ENCODE data around the gene TNFRSF25. TPM values are rescaled to one million over a fixed set of nuclear protein-coding genes. Genes with fewer than 3 reads are reported as not detected.

TNFRSF25 gene
- total RNA-seq, 1 experiment from 2014 or later, result 19.4 TPM

DNA sequence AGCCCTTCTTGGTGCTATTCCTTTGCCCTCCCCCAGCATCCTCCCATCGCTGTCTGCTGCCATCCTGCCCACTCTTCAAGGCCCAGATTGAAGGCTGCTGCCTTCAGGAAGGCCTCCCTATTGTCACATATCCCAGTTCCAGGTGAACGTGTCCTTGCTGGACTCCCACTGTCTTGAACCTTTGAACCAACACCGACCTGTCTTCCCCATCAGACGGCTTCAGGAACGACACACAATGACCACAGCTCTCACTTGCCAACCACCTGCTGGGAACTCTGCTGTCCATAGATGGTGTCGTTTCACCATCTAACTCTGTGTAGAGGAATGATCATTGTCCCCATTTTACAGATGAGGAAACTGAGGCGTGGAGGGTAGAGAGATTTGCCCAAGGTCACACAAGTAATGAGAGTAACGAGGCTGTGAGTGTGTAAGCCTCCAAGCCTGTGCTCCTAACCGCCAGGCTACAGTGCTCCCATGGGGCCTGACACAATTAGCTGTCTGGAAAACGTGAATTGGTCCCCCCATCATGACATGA lies 35.4 kb upstream of the TNFRSF25 start:
- H2BK5ac ChIP-seq (ENCODE audit: insufficient read length, low read length), result no peak overlapping the region
- H4K5ac ChIP-seq (ENCODE audit: insufficient read length, low read depth, low read length), result no peak overlapping the region
- H4K91ac ChIP-seq (ENCODE audit: insufficient read length, low read depth, low read length), result no peak overlapping the region
- no peaks in the 10 kb centered on the region; a peak in 1 of 7 replicates for H3K36me3 Mint-ChIP-seq (ENCODE audit: insufficient read depth in 1 of 3, low read depth in 3 of 3)
- H3K27me3 Mint-ChIP-seq (ENCODE audit: low read depth), result peaks cover 36% of the 10 kb centered on the region
- H2AK5ac ChIP-seq (ENCODE audit: insufficient read length, low read length), result no peak overlapping the region
- no peak overlapping the region for H2AFZ ChIP-seq (ENCODE audit: low read length)
- no peak overlapping the region for H3T11ph ChIP-seq (ENCODE audit: low read length)
- H3K4ac ChIP-seq (ENCODE audit: low read depth, low read length), result no peak overlapping the region
- H3K23me2 ChIP-seq (ENCODE audit: insufficient read length, low read depth, low read length, poor library complexity, severe bottlenecking), result peaks cover 9% of the 10 kb centered on the region
- no peak overlapping the region for H2BK15ac ChIP-seq (ENCODE audit: low read depth, low read length)
- H2BK12ac ChIP-seq (ENCODE audit: insufficient read length, low read depth, low read length), result no peak overlapping the region
- TF ChIP-seq, protein P1, sequence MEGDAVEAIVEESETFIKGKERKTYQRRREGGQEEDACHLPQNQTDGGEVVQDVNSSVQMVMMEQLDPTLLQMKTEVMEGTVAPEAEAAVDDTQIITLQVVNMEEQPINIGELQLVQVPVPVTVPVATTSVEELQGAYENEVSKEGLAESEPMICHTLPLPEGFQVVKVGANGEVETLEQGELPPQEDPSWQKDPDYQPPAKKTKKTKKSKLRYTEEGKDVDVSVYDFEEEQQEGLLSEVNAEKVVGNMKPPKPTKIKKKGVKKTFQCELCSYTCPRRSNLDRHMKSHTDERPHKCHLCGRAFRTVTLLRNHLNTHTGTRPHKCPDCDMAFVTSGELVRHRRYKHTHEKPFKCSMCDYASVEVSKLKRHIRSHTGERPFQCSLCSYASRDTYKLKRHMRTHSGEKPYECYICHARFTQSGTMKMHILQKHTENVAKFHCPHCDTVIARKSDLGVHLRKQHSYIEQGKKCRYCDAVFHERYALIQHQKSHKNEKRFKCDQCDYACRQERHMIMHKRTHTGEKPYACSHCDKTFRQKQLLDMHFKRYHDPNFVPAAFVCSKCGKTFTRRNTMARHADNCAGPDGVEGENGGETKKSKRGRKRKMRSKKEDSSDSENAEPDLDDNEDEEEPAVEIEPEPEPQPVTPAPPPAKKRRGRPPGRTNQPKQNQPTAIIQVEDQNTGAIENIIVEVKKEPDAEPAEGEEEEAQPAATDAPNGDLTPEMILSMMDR (conservative IDR thresholded peaks at IDR 0.05), result no peak
- H3K27me3 ChIP-seq (ENCODE audit: insufficient read depth, low read length), result no peaks in the 10 kb centered on the region
- H3K27ac ChIP-seq (ENCODE audit: insufficient read length, low read depth, low read length), result no peak overlapping the region
- H3K9ac ChIP-seq (ENCODE audit: extremely low read depth, insufficient read length, low read length), result no peak overlapping the region
- no peak overlapping the region for H3K4me2 ChIP-seq (ENCODE audit: insufficient read depth, insufficient read length, low read length)
- peaks cover 7 to 9% of the 10 kb centered on the region in 2 experiments for H3K4me1 Mint-ChIP-seq
- no peaks in the 10 kb centered on the region for H3K9me3 Mint-ChIP-seq
- WGBS (ENCODE audit: extremely low coverage, insufficient read length, low lambda C conversion rate), result no CpG with 5 or more reads among the region's 10 CpGs
- H3K79me2 ChIP-seq (ENCODE audit: insufficient read depth, low read length), result no peaks in the 10 kb centered on the region
- no peak overlapping the region for H4K8ac ChIP-seq (replicated peaks; ENCODE audit: insufficient read length, low read depth, low read length)
- no peak overlapping the region for H2BK20ac ChIP-seq (ENCODE audit: low read depth, low read length, poor library complexity, severe bottlenecking)
- H3K18ac ChIP-seq (ENCODE audit: insufficient read length, low read depth, low read length), result no peak overlapping the region
- DNase-seq, result no peak
- no peak overlapping the region for H3K27ac Mint-ChIP-seq
- no peak overlapping the region for H2BK120ac ChIP-seq (ENCODE audit: low read depth, low read length, poor library complexity, severe bottlenecking)
- H3K23ac ChIP-seq (ENCODE audit: insufficient read length, low read depth, low read length), result no peak overlapping the region
- no peak overlapping the region for H3K56ac ChIP-seq (ENCODE audit: insufficient read length, low read depth, low read length)
- no peaks in the 10 kb centered on the region for H4K20me1 ChIP-seq (ENCODE audit: control insufficient read depth, insufficient read depth, insufficient read length)
- H3K79me1 ChIP-seq (ENCODE audit: insufficient read depth, low read depth, low read length, poor library complexity, severe bottlenecking), result no peaks in the 10 kb centered on the region
- H3K14ac ChIP-seq (ENCODE audit: insufficient read depth, low read length), result no peak overlapping the region
- H3K4me3 Mint-ChIP-seq, result no peak overlapping the region
- no peaks in the 10 kb centered on the region for H3K4me1 ChIP-seq (ENCODE audit: insufficient read depth, low read length)
- H3K9me3 ChIP-seq (ENCODE audit: control insufficient read depth, low read depth, low read length), result no peaks in the 10 kb centered on the region

Measured in H9 (cell line).